Cardiac fibroblast (primary cell): ENCODE results near the gene NANOS2.

Source experiments
- DNase-seq, 2 donors: peaks; one replicate each; pipeline versions ENCODE4 v3.0.0 to v3.0.0-alpha.2; 2010; ENCODE audit warnings: low read depth in 2 of 2
- H3K4me3 ChIP-seq, 2 donors: replicated peaks in 1 of 2; 1 replicate in 1 of 2; 2 replicates in 1 of 2; pipeline ENCODE4 v1.5.1; 2011; ENCODE audit warnings: low read depth in 2 of 2, low read length in 2 of 2, mild to moderate bottlenecking in 2 of 2, moderate library complexity in 1 of 2
- CTCF ChIP-seq: IDR thresholded peaks from one replicate; pipeline ENCODE4 v1.5.1; 2011; ENCODE audit warnings: low read depth, mild to moderate bottlenecking, low read length, inconsistent platforms

NANOS2 gene

GRCh38 chr19:45902651-45903625, 11.6 kb downstream of the NANOS2 start:
- DNase-seq, result peak; percentile 98
- peak overlapping the region; percentile 80 to 82 for H3K4me3 ChIP-seq
- no peak for TF ChIP-seq CTCF

- H3K4me3 ChIP-seq, result peak within 1 kb of the TSS; percentile 80 to 82
- no peak for TF ChIP-seq CTCF
- no peak for DNase-seq
Measured at GRCh38 chr19:45901912-45902650, 12.5 kb downstream of the NANOS2 start, which contains the start of gene MYPOP. Gene MYPOP (minus strand): TSS chr19:45902613. CDS start chr19:45901773, 840 bp downstream.

GRCh38 chr19:45901432-45901911, 13.1 kb downstream of the NANOS2 start:
- no peak for TF ChIP-seq CTCF
- peak overlapping the region; percentile 80 to 82 for H3K4me3 ChIP-seq
- DNase-seq, result peak; percentile 39 to 56

- TF ChIP-seq CTCF, result no peak
- DNase-seq, result no peak
- peak overlapping the region; percentile 48 to 80 for H3K4me3 ChIP-seq
Measured at GRCh38 chr19:45900738-45901431, 13.7 kb downstream of the NANOS2 start.

- DNase-seq, result no peak
- H3K4me3 ChIP-seq, result no peak overlapping the region
- TF ChIP-seq CTCF, result no peak
Measured at GRCh38 chr19:45899919-45900589, 14.5 kb downstream of the NANOS2 start.

- no peak for DNase-seq
- no peak overlapping the region for H3K4me3 ChIP-seq
- TF ChIP-seq CTCF, result no peak
Measured at GRCh38 chr19:45899253-45899652, 15.3 kb downstream of the NANOS2 start.
